H9 (cell line): Measurements from ENCODE around the gene PLXNC1. TPM values are rescaled to one million over a fixed set of nuclear protein-coding genes. Genes with fewer than 3 reads are reported as not detected.

ENCODE experiments used
- DNase-seq: peaks from one replicate; pipeline ENCODE4 v3.0.0-alpha.2; 2017
- H2AFZ ChIP-seq: one replicate; pipeline ENCODE4 v1.6.1; 2013; ENCODE audit warnings: mild to moderate bottlenecking, low read length, control low read depth, moderate library complexity
- H2AK5ac ChIP-seq: 2 replicates; pipeline ENCODE4 v1.6.1; 2013; ENCODE audit warnings: low read length, control low read depth, mixed read lengths; ENCODE audit not compliant: insufficient read length
- H2BK120ac ChIP-seq: one replicate; pipeline ENCODE4 v1.6.1; 2013; ENCODE audit warnings: low read depth, mild to moderate bottlenecking, low read length, control low read depth, inconsistent platforms; ENCODE audit not compliant: poor library complexity, severe bottlenecking
- H2BK12ac ChIP-seq: 2 replicates; pipeline ENCODE4 v1.6.1; 2013; ENCODE audit warnings: low read length, control low read depth, mixed read lengths, low read depth; ENCODE audit not compliant: insufficient read length
- H2BK15ac ChIP-seq: 2 replicates; pipeline ENCODE4 v1.6.1; 2013; ENCODE audit warnings: low read depth, low read length, control low read depth
- H2BK20ac ChIP-seq: one replicate; pipeline ENCODE4 v1.6.1; 2013; ENCODE audit warnings: low read depth, mild to moderate bottlenecking, low read length, control low read depth, inconsistent platforms; ENCODE audit not compliant: poor library complexity, severe bottlenecking
- H2BK5ac ChIP-seq: 2 replicates; pipeline ENCODE4 v1.6.1; 2013; ENCODE audit warnings: low read length, control low read depth, mixed read lengths; ENCODE audit not compliant: insufficient read length
- H3K14ac ChIP-seq: 2 replicates; pipeline ENCODE4 v1.6.1; 2013; ENCODE audit warnings: low read length, control low read depth; ENCODE audit not compliant: insufficient read depth
- H3K18ac ChIP-seq: 2 replicates; pipeline ENCODE4 v1.6.1; 2013; ENCODE audit warnings: low read depth, mild to moderate bottlenecking, mixed read lengths, low read length, control low read depth; ENCODE audit not compliant: insufficient read length
- H3K23ac ChIP-seq: 2 replicates; pipeline ENCODE4 v1.6.1; 2013; ENCODE audit warnings: low read length, control low read depth, mixed read lengths, low read depth; ENCODE audit not compliant: insufficient read length
- H3K23me2 ChIP-seq: 2 replicates; pipeline ENCODE4 v1.6.1; 2013; ENCODE audit warnings: low read depth, mild to moderate bottlenecking, mixed read lengths, low read length, control low read depth; ENCODE audit not compliant: insufficient read length, poor library complexity, severe bottlenecking
- H3K27ac ChIP-seq: 2 replicates; pipeline ENCODE4 v1.5.1; 2013; ENCODE audit warnings: low read length, control low read depth, mixed read lengths, low read depth; ENCODE audit not compliant: insufficient read length
- H3K27me3 ChIP-seq: 2 replicates; pipeline ENCODE4 v1.6.1; 2013; ENCODE audit warnings: low read length, control low read depth, inconsistent platforms; ENCODE audit not compliant: insufficient read depth
- H3K4ac ChIP-seq: 2 replicates; pipeline ENCODE4 v1.6.1; 2013; ENCODE audit warnings: low read depth, mild to moderate bottlenecking, control low read depth, inconsistent platforms, low read length, moderate library complexity
- H3K4me1 ChIP-seq: 2 replicates; pipeline ENCODE4 v1.6.1; 2013; ENCODE audit warnings: low read length, control low read depth, inconsistent platforms; ENCODE audit not compliant: insufficient read depth
- H3K4me2 ChIP-seq: 2 replicates; pipeline ENCODE4 v1.6.1; 2013; ENCODE audit warnings: low read length, control low read depth, mixed read lengths; ENCODE audit not compliant: insufficient read length, insufficient read depth
- H3K56ac ChIP-seq: 2 replicates; pipeline ENCODE4 v1.6.1; 2013; ENCODE audit warnings: low read depth, mild to moderate bottlenecking, mixed read lengths, low read length, control low read depth; ENCODE audit not compliant: insufficient read length
- H3K79me1 ChIP-seq: 2 replicates; pipeline ENCODE4 v1.6.1; 2013; ENCODE audit warnings: low read depth, mild to moderate bottlenecking, moderate library complexity, low read length, control low read depth, inconsistent platforms; ENCODE audit not compliant: insufficient read depth, poor library complexity, severe bottlenecking
- H3K79me2 ChIP-seq: 2 replicates; pipeline ENCODE4 v1.6.1; 2013; ENCODE audit warnings: low read length, control low read depth, inconsistent platforms; ENCODE audit not compliant: insufficient read depth
- H3K9ac ChIP-seq: 2 replicates; pipeline ENCODE4 v1.6.1; 2013; ENCODE audit warnings: low read length, control low read depth, mixed read lengths; ENCODE audit not compliant: insufficient read length; ENCODE audit errors: extremely low read depth
- H3K9me3 ChIP-seq: one replicate; pipeline ENCODE4 v1.6.1; 2013; ENCODE audit warnings: low read depth, low read length, inconsistent platforms; ENCODE audit not compliant: control insufficient read depth
- H3T11ph ChIP-seq: one replicate; pipeline ENCODE4 v1.6.1; 2013; ENCODE audit warnings: mild to moderate bottlenecking, low read length, control low read depth, inconsistent platforms
- H4K20me1 ChIP-seq: one replicate; pipeline ENCODE4 v1.6.1; 2013; ENCODE audit not compliant: control insufficient read depth, insufficient read length, insufficient read depth
- H4K5ac ChIP-seq: 2 replicates; pipeline ENCODE4 v1.6.1; 2013; ENCODE audit warnings: low read depth, mild to moderate bottlenecking, mixed read lengths, low read length, control low read depth; ENCODE audit not compliant: insufficient read length
- H4K8ac ChIP-seq: replicated peaks from 2 replicates; pipeline ENCODE4 v1.6.1; 2013; ENCODE audit warnings: low read length, control low read depth, mixed read lengths, low read depth; ENCODE audit not compliant: insufficient read length
- H4K91ac ChIP-seq: 2 replicates; pipeline ENCODE4 v1.6.1; 2013; ENCODE audit warnings: low read depth, mild to moderate bottlenecking, moderate library complexity, mixed read lengths, low read length, control low read depth; ENCODE audit not compliant: insufficient read length
- H3K27ac Mint-ChIP-seq, 3 experiments: 2 replicates in 2 of 3; 3 replicates in 1 of 3; pipeline ENCODE4 v1.8.0; 2020 to 2021; ENCODE audit warnings: mixed read lengths in 3 of 3, mild to moderate bottlenecking in 1 of 3, moderate library complexity in 1 of 3
- H3K27me3 Mint-ChIP-seq: 2 replicates; pipeline ENCODE4 v1.8.0; 2021; ENCODE audit warnings: low read depth, mild to moderate bottlenecking, moderate library complexity, mixed read lengths
- H3K36me3 Mint-ChIP-seq, 3 experiments: 2 replicates in 2 of 3; 3 replicates in 1 of 3; pipeline ENCODE4 v1.8.0; 2020 to 2021; ENCODE audit warnings: low read depth in 3 of 3, mixed read lengths in 3 of 3; ENCODE audit not compliant: insufficient read depth in 1 of 3
- H3K4me1 Mint-ChIP-seq, 2 experiments: 2 replicates each; pipeline ENCODE4 v1.8.0; 2020; ENCODE audit warnings: mixed read lengths in 2 of 2
- H3K4me3 Mint-ChIP-seq, 2 experiments: 2 replicates in 1 of 2; 3 replicates in 1 of 2; pipeline ENCODE4 v1.8.0; 2020 to 2021; ENCODE audit warnings: mild to moderate bottlenecking in 2 of 2, mixed read lengths in 2 of 2, moderate library complexity in 1 of 2
- H3K9me3 Mint-ChIP-seq, 2 experiments: 2 replicates in 1 of 2; 3 replicates in 1 of 2; pipeline ENCODE4 v1.8.0; 2020; ENCODE audit warnings: mild to moderate bottlenecking in 2 of 2, mixed read lengths in 2 of 2, moderate library complexity in 1 of 2
- CTCF ChIP-seq: fragments of 200-600 bp; sonication (generic); conservative IDR thresholded peaks from 3 replicates; pipeline ENCODE4 v1.8.0; 2021; ENCODE audit warnings: antibody characterized with exemption, mild to moderate bottlenecking
- WGBS: extraction: QIAGEN DNeasy Blood & Tissue Kit; methylation state at CpG from one replicate; pipeline ENCODE4 v1.1.7; 2013; ENCODE audit warnings: missing lambda C conversion rate, low lambda C conversion rate, mixed read lengths; ENCODE audit not compliant: insufficient read length; ENCODE audit errors: extremely low coverage; 5-methylcytosine and 5-hydroxymethylcytosine counted together
- total RNA-seq: library from RNA; stranded (reverse); gene quantifications from 2 replicates; pipeline ENCODE4 v1.2.1, GENCODE V29; 2021

Gene PLXNC1
- total RNA-seq, 1 experiment from 2014 or later = 1.2 TPM

GRCh38 chr12:94133964-94134795 is 14.2 kb upstream of the PLXNC1 start:
- Histone ChIP-seq H3K79me2 (no peaks in the 10 kb centered on the region), H3K4ac (no peak overlapping the region), H3K9me3 (no peaks in the 10 kb centered on the region), H3K56ac (no peak overlapping the region), H3K23me2 (no peaks in the 10 kb centered on the region), H2AK5ac (no peak overlapping the region), H3K27me3 (no peaks in the 10 kb centered on the region), H3K14ac (no peak overlapping the region), H3K9ac (no peak overlapping the region), H3K79me1 (no peaks in the 10 kb centered on the region), H2AFZ (no peak overlapping the region), H3K27ac (no peak overlapping the region), H4K20me1 (no peaks in the 10 kb centered on the region), H3K23ac (no peak overlapping the region), H2BK20ac (no peak overlapping the region), H3T11ph (no peak overlapping the region), H4K8ac (no peak overlapping the region), H3K4me1 (no peaks in the 10 kb centered on the region), H2BK5ac (no peak overlapping the region), H2BK15ac (no peak overlapping the region), H2BK120ac (no peak overlapping the region), H4K5ac (no peak overlapping the region), H3K18ac (no peak overlapping the region), H4K91ac (no peak overlapping the region), H2BK12ac (no peak overlapping the region), H3K4me2 (no peak overlapping the region)
- Mint-ChIP-seq H3K27ac (no peak overlapping the region), H3K4me1 (no peaks in the 10 kb centered on the region), H3K27me3 (peaks cover 39% of the 10 kb centered on the region), H3K9me3 (peaks cover 0 to 6% of the 10 kb centered on the region in 2 experiments; a peak in 2 of 5 replicates), H3K4me3 (no peak overlapping the region), H3K36me3 (no peaks in the 10 kb centered on the region; a peak in 1 of 7 replicates)
- DNase-seq = no peak
- WGBS = no CpG with 5 or more reads among the region's 6 CpGs
- peak; percentile 79 for TF ChIP-seq CTCF
